Lower lobe of right lung (tissue), 2 donors: ENCODE data around the gene SLC25A21. TPM values are rescaled to one million over a fixed set of nuclear protein-coding genes. Genes with fewer than 3 reads are reported as not detected.
"Not testable (repeated sequence)": the region's sequence is repeated elsewhere in the genome, so short reads cannot be mapped to it uniquely, and the experiment has no call there.

Experiments
- ATAC-seq, 2 donors: fragments of 200-7000 bp; cut with Tn5 transposase; one replicate each; pipeline ENCODE4 v1.9.1; 2020 to 2022; ENCODE audit warnings: mild to moderate bottlenecking in 2 of 2, moderate library complexity in 2 of 2
- DNase-seq: peaks from one replicate; pipeline ENCODE4 v3.0.0-alpha.2; 2020
- H3K27ac ChIP-seq: fragments of 200-600 bp; one replicate; pipeline ENCODE4 v1.8.0; 2022
- H3K27me3 ChIP-seq: fragments of 200-600 bp; one replicate; pipeline ENCODE4 v1.8.0; 2022; ENCODE audit warnings: low read depth
- H3K36me3 ChIP-seq: fragments of 200-600 bp; one replicate; pipeline ENCODE4 v1.8.0; 2022; ENCODE audit warnings: mild to moderate bottlenecking
- H3K4me1 ChIP-seq: fragments of 200-600 bp; one replicate; pipeline ENCODE4 v1.8.0; 2022
- H3K4me3 ChIP-seq: fragments of 200-600 bp; one replicate; pipeline ENCODE4 v1.8.0; 2022; ENCODE audit warnings: mild to moderate bottlenecking
- H3K9me3 ChIP-seq: fragments of 200-600 bp; one replicate; pipeline ENCODE4 v1.8.0; 2022
- CTCF ChIP-seq: fragments of 200-600 bp; IDR thresholded peaks from one replicate; pipeline ENCODE4 v1.8.0; 2022; ENCODE audit warnings: antibody characterized with exemption, mild to moderate bottlenecking
- intact Hi-C: fragments of 100-400 bp; cut with DNase I; formaldehyde crosslinking; loops from one replicate; pipeline ENCODE4 v1.11.0; 2022
- total RNA-seq: library from RNA; stranded (reverse); fragmentation: NEBNext Ultra II Directional; extraction: Animal tissue kit (Norgen Biotek cat#: 25700); gene quantifications from one replicate; pipeline ENCODE4 v1.2.1, GENCODE V29; 2021
- donor health status: DM: no; HTN: yes; CAD: no; lungs with severe emphysema.

The SLC25A21 gene
- total RNA-seq, 1 donor from 2014 or later: 0.38 TPM

- intact Hi-C loops: no loop called here
Measured at GRCh38 chr14:36910578-36910977, 261.8 kb downstream of the SLC25A21 start.

DNA sequence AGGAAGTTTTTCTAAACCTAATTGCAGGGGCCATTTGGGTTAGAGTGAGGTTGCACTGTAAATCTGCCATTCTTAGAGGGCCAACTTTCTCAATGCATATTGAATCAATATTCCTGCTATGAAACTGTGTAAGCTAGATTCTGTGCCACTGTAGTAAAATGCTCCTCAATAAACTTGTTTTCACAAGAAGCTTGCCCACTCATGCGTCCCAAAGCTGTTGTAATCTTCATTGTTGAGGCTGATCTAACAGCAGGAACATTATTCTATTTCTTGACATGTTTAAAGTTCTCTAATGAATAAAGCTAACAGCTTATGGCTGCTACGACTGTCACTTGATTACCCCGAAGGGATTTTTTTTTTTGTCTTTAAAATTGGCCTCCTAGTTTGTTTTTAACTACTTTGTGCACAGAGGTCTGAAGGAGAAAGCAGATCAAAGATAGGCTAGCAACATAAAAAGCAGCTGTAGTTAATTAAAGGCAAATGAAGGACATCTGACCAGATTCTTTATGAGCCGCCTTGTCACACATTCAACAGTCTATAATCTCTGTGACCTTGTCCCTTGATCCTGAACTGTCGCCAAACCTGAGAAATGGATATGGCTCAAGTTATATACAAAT lies 267.0 kb downstream of the SLC25A21 start:
- Histone ChIP-seq H3K9me3 (no peaks in the 10 kb centered on the region), H3K27ac (no peak overlapping the region), H3K27me3 (no peaks in the 10 kb centered on the region), H3K4me1 (no peaks in the 10 kb centered on the region), H3K4me3 (no peak overlapping the region), H3K36me3 (no peaks in the 10 kb centered on the region)
- intact Hi-C loops: no loop called here
- DNase-seq (no peak), ATAC-seq (no peak)
- no peak for TF ChIP-seq CTCF

More at GRCh38 chr14:36910578-36910977, 261.8 kb downstream of the SLC25A21 start:
- H3K4me1 ChIP-seq: no peaks in the 10 kb centered on the region
- H3K27me3 ChIP-seq: no peaks in the 10 kb centered on the region
- no peaks in the 10 kb centered on the region for H3K9me3 ChIP-seq
- H3K36me3 ChIP-seq: no peaks in the 10 kb centered on the region
- ATAC-seq (no peak), DNase-seq (no peak)
- no peak overlapping the region for H3K27ac ChIP-seq
- no peak for TF ChIP-seq CTCF
- no peak overlapping the region for H3K4me3 ChIP-seq

- H3K36me3 ChIP-seq: no peaks in the 10 kb centered on the region
- H3K27ac ChIP-seq: no peak overlapping the region
- H3K9me3 ChIP-seq: no peaks in the 10 kb centered on the region
- intact Hi-C loops: no loop called here
- H3K4me1 ChIP-seq: no peaks in the 10 kb centered on the region
- TF ChIP-seq CTCF: no peak
- ATAC-seq (no peak), DNase-seq (no peak)
- no peak overlapping the region for H3K4me3 ChIP-seq
- H3K27me3 ChIP-seq: no peaks in the 10 kb centered on the region
Measured at GRCh38 chr14:36901861-36902260, 270.5 kb downstream of the SLC25A21 start.

- no peaks in the 10 kb centered on the region for H3K27me3 ChIP-seq
- intact Hi-C loops: no loop called here
- DNase-seq (no peak), ATAC-seq (no peak)
- no peak overlapping the region for H3K4me3 ChIP-seq
- no peaks in the 10 kb centered on the region for H3K9me3 ChIP-seq
- H3K4me1 ChIP-seq: no peaks in the 10 kb centered on the region
- TF ChIP-seq CTCF: no peak
- no peaks in the 10 kb centered on the region for H3K36me3 ChIP-seq
- H3K27ac ChIP-seq: no peak overlapping the region
Measured at GRCh38 chr14:36900846-36901245, 271.6 kb downstream of the SLC25A21 start.

DNA sequence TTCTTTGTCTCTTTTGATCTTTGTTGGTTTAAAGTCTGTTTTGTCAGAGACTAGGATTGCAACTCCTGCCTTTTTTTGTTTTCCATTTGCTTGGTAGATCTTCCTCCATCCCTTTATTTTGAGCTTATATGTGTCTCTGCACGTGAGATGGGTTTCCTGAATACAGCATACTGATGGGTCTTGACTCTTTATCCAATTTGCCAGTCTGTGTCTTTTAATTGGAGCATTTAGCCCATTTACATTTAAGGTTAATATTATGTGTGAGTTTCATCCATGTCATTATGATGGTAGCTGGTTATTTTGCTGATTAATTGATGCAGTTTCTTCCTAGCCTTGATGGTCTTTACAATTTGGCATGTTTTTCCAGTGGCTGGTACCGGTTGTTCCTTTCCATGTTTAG lies 276.1 kb downstream of the SLC25A21 start:
- H3K27ac ChIP-seq, H3K9me3 ChIP-seq, H3K36me3 ChIP-seq, H3K4me3 ChIP-seq, intact Hi-C loops, DNase-seq, ATAC-seq, H3K4me1 ChIP-seq, H3K27me3 ChIP-seq: not testable (repeated sequence)

GRCh38 chr14:36884049-36884448 lies 288.4 kb downstream of the SLC25A21 start:
- no peak for DNase-seq
- Histone ChIP-seq H3K4me3 (no peak overlapping the region), H3K27ac (no peak overlapping the region), H3K36me3 (no peaks in the 10 kb centered on the region), H3K9me3 (no peaks in the 10 kb centered on the region), H3K4me1 (no peaks in the 10 kb centered on the region), H3K27me3 (no peaks in the 10 kb centered on the region)
- ATAC-seq: no peak
- TF ChIP-seq CTCF: no peak
- intact Hi-C loops: no loop called here
